C1 segment of cervical spinal cord (tissue), 14 donors: ENCODE data around the gene SLAIN2.

Source experiments
- DNase-seq, 14 donors: peaks; one replicate each; lab custom pipeline; 2025; lab: John Stamatoyannopoulos, UW

The SLAIN2 gene

DNA sequence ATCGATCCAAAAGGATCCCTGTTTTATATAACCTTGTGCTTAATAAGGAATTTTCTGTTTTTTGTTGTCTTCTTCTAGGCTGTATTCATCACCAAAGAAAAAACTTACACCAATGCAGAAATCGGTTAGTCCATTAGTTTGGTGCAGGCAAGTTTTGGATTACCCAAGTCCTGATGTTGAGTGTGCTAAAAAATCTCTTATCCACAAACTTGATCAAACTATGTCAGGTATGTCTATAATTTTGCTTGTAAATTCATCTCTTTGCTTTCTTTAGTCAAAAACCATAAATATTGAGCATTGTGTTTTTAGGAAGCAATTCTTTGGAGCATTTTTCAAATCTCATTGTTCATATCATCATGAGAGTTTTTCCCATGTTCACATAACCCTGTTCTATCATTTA, 28.4 kb downstream of the SLAIN2 start:
- DNase-seq: no peak

DNA sequence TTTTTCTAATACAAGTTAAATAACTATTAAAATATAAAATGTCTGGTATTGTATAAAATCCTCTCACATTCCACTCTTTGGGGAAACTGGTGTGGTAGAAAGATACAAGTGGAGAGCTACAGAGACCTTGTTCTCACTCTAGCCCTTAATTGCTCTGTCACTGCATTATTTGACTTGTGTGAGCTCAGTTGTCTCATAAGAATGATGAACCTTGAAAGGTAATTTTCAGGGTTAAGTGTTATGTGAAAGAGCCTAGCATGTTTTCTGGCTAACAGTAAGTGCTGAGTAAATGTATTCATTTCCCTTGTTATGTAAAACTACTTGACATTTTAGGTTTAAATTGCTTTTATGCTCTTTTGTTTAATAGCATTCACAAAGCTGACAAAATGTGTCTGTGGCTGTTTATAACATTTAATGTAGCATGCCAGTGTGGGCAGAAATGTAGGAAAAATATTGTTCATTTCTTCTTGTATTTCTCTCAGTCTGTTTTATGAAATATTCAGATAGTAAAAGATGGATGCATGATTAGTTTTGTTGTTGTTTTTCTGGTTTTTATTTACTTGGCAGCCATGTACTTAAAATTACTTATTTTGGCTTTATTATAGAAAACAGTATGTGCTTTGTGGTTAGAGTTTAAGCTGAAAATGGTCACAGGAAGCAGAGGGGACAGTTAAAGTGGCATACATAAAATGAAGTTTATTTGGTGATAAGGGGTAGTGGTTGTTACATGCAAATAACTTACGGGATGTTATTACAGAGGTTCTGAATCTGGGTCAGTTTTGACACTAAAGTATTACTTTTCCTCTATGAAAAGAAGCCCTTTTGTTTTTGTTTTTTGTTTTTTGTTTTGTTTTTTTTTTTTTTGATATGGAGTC, 29.2 kb downstream of the SLAIN2 start:
- no peak for DNase-seq

DNA sequence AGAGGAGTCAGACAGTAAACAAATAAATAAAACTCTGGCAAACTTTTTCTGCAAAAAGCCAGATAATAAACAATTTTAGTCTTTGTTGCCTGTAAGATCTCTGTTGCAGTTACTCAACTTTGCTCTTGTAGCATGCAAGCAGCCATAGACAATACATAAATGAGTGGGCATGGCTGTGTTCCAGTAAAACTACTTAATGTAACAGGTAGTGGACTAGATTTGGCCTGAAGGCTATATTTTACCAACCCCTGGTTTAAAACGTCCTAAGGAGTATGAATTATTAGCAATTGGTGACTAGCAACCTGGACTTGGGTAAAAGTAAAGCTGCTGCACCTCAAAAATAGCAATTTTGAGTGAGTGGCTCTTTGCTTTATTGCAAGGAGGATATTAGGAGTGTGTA, 30.9 kb downstream of the SLAIN2 start:
- DNase-seq: no peak

DNA sequence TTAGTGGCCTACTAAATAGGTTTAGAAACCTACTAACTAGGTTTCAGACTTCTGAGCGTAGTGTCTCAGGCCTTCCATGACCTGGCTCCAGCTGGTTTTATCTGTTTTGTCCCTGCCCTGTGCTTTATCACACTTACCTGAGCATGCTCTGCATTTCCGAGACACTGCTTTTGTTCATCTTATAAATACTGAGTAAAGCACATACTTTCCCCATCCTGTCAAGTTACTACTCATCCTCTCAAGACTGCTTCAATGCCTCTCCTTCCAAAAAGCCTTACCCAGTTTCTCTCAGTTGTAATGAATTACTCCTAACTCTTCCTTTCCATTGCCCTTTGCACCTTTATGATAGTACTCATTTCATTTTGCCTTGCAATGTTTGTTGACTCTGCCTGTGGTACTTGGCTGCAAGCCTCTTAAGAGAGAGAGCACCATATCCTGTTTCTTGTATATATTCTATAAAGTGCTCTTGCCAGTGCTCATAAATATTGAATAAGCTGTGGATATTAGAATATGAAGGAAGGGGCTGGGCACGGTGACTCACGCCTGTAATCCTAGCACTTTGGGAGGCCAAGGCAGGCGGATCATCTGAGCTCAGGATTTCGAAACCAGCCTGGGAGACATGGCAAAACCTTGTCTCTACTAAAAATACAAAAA, 34.4 kb downstream of the SLAIN2 start:
- no peak for DNase-seq

DNA sequence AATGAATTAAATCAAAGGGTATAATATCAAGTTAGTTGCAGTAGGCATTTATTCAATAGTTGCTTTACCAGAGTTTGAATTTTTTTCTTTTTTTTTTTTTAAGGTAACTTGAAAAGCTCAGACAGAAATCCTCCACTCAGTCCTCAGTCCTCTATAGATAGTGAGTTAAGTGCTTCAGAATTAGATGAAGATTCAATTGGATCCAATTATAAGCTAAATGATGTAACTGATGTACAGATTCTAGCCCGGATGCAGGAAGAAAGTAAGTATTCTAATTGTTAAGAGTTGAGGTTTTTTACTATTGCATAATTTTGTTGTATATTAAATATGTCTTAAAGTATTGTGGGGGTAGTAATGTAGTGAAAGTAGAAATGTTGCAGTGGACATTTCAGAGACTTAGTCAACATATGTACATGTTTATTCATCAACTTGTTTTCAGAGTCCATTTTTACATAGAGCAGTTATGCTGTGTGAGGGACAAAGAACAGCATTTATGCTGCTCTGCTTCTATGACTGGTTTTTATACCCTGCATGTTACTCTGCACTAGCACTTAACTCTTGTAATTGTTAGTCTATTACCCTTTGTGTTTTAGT, 38.4 kb downstream of the SLAIN2 start:
- DNase-seq: no peak

DNA sequence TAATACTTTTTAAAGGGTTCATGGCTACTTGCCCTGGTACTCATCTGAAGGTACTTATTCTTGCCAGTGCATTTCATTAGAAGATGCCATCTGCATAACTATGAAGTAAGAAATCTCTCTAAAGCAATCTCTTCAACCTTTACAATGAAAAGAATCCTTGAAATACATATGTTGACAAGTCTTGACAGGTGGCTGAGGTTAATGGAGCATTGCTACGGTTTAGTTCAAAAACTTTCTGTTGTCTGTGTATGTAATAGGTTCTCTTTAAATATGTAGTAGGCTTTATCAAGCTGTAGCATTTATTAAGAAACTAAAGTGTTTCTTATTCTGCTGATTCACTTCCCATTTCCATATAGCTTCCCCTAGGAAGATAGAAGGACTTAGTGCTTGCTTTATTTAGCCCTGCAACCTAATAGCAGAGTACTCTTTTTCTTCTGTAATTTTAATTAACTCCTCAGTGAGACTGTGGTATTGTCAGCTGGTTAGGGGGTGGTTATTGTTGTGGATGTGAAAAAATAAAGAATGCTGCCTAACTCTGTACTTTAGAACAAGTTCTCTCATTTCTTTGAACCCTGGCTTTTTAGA, 39.3 kb downstream of the SLAIN2 start:
- DNase-seq: no peak

DNA sequence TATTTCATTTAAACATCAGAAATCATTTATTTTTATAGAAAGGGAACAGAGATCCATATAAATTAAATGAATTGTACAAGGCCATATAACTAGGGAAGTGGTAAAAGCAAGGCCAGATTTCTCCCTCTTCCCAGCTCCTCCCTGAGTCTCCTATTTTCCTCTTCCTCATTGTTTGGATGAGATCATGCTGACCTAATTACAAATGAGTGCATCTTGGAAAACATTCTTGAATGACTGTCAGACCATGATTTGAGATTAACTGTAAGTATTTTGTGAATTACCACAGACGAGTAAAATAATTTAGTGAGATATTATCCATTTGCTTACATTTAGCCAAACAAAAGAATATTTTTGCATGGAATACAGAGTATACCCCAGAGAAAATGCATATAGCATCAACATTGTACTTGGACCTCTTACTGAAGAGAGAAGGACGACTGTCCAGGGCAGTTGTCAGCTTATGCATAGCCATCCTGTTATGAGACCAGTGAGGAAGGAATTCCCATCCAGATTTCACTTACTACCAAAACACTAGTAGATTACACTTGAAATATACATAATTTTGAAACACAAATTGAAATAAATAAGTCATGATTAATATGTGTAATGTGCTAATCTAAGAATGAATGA, 47.3 kb downstream of the SLAIN2 start:
- peak in 2 of 14 donors; percentile 2 to 80 for DNase-seq

DNA sequence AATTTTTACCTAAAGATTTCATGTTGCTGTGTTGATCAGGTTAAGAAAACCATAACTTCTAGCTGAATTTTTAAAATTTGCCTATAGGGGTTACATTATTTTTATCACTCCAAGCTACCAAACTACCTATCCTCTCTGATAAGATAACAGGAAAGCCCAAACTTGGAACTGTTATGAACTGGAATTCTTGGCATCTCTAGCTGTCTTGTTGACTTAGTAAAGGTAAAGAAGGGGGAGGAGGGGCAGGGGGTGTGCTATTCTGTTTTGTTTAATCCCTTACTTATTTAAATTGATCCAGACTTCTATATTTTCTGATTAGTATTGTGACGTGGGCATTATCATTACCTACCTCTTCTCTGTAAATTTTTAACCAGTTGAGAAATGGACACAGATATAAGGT, 54.7 kb downstream of the SLAIN2 start:
- DNase-seq: no peak

DNA sequence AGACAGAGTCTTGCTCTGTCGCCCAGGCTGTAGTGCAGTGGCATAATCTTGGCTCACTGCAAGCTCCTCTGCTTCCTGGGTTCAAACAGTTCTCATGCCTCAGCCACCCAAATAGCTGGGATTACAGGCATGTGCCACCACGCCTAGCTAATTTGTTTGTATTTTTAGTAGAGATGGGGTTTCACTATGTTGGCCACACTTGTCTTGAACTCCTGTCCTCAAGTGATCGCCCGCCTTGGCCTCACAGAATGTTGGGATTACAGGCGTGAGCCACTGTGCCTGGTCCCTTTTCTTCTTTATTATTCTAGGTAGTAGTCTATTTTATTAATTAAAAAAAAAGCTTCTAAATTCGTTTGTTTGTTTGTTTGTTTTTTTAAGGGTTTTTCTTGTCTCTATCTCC, 59.1 kb downstream of the SLAIN2 start:
- no peak for DNase-seq

DNA sequence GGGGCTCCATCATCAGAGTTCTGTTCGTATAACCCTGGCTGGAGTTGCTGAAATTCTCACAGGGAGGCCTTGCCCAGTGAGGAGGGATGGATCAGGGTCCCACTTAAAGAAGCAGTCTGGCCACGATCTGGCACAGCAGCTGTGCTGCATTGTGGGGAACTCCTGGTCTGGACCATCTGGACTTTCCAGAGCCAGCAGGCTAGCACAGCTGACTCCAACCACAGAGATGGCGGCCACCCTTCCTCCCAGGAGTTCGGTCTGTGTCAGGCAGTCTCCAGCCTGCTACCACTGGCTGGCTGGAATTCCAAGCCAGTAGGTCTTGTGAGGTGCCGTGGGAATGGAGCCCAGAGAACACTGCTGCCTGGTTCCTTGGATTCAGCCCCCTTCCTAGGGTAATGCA, 62.0 kb downstream of the SLAIN2 start:
- DNase-seq: no peak

DNA sequence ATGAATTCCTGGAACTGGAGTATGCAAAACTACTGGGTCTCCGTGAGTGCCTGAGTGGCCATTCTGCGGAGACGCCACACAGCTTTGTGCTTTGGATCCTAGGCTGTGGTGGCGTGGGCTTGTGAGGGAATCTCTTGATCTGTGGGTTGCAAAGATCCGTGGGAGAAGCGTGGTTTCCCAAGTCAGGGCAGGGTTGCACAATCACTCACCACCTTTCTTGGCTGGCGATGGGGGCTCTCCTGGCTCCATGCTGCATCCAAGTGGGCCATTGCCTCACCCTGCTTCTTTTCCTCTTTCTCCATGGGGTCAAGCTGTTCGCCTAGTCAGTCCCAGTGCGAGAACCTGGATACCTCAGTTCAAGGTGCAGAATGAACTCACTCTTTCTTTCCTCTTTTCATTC, 62.5 kb downstream of the SLAIN2 start:
- DNase-seq: no peak

DNA sequence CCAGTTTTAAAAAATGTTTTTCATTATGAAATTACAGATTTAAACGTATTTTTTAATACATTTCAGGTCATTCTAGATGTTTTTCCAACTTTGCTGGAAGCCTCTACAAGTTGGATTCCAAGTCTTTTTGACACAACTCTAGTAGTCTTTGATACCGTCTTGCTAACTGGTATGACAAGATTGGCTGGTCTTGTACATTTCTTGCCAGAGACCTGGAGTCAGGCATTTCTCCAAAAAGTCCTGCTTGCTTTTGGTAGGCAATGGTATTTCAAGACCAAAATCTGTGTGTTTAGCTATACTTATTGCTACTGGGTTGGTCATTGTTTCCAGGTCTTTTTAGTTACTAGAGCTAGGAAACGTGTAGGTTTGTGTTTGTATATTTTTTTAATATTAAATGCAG, 64.6 kb downstream of the SLAIN2 start:
- DNase-seq: no peak

DNA sequence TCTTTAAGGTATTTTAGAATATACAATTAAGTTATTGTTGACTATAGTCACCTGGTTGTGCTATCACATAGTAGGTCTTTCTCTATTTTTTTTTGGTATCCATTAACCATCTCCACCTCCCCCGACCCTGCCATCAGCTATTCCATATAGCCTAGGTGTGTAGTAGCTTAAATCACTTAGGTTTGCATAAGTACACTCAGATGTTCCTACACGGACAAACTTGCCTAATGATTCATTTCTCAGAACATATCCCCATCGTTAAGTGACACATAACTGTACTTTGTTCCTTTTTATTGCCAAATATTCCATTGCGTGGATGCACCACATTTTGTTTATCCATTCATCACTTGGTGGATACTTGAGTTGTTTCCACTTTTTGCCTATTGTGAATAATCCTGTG, 67.9 kb downstream of the SLAIN2 start:
- no peak for DNase-seq

DNA sequence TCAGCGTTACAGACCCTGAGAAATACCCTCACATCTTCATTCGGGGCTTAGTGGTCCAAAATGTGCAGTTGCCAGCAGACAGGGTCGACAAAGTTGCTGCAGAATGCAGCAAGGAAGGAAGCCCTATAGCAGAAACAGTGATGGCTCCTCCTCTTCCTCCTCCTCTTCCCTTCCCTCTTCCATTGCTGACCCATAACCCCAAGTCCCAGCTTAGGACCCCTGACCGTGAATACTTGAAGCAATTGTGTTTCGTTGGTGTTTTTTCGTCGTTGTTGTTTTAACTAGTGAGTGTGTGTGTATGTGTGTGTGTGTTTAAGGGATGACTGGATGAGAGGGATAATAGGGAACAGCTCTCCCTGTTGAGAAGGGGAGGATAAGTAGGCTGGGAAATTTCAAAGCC, 69.5 kb downstream of the SLAIN2 start:
- no peak for DNase-seq

DNA sequence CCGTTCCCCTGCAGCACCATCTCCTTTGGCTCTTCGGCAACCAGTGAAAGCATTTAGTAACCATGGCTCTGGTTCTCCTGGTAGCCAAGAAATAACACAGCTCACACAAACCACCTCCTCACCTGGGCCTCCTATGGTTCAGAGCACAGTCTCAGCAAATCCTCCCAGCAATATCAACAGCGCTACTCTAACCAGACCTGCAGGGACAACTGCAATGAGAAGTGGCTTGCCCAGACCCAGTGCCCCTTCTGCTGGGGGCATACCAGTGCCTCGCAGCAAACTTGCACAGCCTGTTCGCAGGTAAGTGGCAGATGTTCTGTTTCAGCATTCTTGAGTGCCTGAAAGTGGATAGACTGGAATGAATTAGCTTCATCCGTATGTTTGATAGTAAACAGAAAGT, 78.8 kb downstream of the SLAIN2 start:
- DNase-seq: no peak

DNA sequence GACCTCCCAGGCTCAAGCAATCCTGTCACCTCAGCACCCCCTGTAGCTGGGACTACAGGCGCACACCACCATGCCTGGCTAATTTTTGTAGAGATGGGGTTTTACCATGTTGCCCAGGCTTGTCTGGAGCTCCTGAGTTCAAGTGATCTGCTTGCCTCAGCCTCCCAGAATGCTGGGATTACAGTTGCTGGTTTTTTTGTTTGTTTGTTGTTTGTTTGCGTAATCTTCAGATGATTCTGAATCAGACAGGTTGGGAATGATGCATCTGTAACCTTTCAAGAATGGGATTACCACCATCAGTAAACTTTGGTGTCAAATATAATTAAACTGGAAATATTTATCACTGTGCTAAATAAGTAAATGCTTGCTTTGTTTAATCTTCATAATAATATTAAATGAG, 79.8 kb downstream of the SLAIN2 start:
- DNase-seq: no peak

DNA sequence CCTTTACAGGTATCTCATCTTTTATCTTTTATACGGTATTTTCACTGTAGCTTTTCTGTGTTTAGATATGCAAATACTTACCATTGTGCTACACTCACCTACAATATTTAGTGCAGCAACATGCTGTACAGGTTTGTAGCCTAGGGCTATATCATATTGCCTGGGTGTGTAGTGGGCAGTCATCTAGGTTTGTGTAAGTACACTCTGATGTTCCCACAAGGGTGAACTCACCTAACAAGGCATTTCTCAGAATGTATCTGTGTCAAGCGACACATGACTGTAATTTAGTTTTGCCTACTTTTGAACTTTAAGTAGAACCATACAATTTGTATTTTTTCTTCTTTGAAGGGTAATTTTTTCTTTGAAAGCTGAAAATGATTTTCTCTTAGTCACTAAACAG, 87.6 kb downstream of the SLAIN2 start:
- DNase-seq: no peak

DNA sequence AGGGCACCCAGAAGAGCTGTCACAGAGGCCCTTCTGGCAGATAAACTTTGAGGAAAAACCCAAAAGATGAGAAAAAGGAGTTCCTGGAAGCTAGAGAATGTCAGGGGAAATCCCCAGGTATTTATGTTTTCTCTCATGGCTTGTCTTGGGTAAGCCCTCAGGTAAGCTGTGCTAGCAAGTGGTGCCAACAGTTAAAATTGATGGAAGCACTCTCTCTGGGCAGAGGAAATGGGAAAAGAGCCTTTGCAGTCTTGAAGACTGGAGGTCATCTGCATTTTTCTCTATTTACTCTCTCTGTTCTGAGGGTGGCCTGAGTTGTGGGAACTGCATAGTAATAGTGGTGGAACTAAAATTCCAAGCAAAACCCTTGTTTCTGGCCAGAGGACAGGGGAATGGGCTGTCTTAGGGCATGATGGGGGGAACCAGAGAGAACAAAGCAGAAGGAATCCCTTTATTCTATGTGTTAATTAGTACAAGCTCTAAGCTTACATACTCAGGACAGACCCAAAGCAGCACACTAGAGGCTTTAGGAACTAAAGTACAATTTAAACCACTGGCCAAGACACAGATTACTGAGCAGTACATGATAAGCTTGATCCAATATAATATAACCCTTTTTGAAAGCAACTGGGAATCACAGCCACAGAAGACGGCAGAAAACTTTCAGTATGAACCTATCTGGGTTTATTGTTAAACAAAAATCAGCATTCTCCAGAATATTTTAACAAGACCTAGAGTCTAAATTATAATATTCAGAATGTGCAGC, 88.6 kb downstream of the SLAIN2 start:
- DNase-seq: no peak

DNA sequence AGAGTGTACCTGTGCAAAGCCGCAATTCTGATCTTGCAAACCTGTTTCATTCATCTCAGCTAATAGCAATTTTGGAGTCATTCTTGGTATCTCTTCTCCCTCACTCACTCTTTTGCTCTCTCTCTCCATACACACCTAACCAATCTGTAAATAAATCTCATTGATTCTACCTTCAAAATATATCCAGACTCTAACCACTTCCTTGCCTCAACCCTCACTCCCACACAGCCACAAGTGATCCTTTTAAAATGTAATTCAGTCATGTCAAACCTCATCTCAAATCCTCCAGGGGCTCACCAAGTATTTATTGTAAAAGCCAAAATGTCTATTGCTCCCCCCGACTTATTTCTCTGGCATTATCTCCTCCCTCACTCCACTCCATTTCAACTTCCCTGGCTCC, 90.1 kb downstream of the SLAIN2 start:
- no peak for DNase-seq

DNA sequence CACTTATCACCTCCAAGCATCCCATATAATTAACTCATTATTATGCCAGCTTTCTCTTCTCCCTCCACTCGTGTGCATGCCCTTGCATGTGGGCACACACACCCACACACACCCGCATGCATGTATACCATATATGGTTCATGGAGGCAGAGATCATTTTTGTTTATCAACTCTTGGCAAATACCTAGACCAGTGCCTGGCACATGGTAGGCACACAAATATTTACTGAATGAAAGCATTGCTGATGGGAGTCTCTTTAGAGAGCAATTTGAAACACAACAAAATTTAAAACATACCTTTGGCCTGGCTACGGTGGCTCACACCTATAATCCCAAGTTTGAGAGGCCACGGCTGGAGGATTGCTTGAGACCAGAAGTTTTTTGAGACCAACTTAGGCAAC, 90.7 kb downstream of the SLAIN2 start:
- DNase-seq: no peak

DNA sequence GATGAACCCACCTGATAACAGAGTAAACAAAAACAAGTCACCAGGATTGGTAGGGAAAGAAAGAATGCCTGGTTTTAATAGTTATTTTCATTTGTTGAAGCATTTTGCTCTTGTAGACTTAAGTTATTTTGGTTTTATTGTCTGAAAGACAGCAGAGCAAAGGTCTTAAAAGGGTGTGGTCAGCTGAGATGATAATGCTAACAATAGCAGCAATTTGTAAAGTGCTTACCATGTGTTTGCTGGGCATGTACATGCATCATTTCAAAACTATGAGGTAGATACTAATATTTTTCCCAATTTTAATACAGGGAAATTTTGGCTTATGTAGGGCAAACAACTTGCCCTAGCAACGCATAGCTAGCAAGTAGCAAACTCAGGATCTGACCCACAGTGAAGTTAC, 95.0 kb downstream of the SLAIN2 start:
- DNase-seq: no peak
